GM18511 (cell line): ENCODE data around the gene TIMM8B.
"Not testable (repeated sequence)": the region's sequence is repeated elsewhere in the genome, so short reads cannot be mapped to it uniquely, and the experiment has no call there.

Experiments used
- ATAC-seq: cut with Tn5 transposase; IDR thresholded peaks from one replicate; pipeline ENCODE4 v1.9.1; 2021; ENCODE audit warnings: mild to moderate bottlenecking, moderate library complexity; ENCODE audit not compliant: unreplicated experiment

TIMM8B gene, protein sequence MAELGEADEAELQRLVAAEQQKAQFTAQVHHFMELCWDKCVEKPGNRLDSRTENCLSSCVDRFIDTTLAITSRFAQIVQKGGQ

DNA sequence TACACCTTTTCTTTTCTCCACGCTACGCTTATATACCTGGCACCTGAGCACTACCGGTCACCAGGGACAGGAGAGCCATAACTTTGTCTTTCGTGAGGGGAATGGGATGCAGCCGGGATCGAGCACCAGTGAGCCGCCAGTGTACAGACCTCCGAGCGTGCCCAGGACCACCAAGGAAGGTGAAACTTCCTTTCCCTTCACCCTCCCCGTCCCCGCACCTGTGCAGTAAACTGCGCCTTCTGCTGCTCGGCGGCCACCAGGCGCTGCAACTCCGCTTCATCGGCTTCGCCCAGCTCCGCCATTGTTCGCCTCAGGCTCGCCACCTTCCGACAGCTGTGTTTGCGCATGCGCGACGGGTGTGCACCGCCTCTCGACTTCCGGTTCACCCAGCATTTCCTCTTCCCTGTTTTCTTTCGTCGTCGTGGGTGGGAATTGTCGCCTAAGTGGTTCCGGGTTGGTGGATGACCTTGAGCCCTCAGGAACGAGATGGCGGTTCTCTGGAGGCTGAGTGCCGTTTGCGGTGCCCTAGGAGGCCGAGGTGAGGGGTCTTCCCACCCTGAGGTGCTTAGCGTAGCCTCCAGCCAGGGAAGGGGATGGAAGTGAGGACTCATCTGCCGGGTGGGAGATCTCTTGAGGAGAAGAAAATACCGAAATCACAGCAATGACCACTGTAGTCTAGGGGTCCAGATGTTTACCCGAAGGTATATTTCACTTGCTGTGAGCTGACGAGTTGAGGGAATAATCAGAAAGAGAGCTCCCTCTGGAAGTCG lies at the start of gene TIMM8B, which contains the start of gene SDHD:
TIMM8B (minus strand) TSS at position 335 of the 770 bp plus-strand sequence; CDS start at position 302, 33 bp downstream.
SDHD (plus strand) TSS at position 452 of the 770 bp plus-strand sequence; CDS start at position 487, 35 bp downstream.
- ATAC-seq: peak; percentile 93

- no peak for ATAC-seq
Measured at GRCh38 chr11:112134473-112134872, 47.9 kb upstream of the TIMM8B start.

GRCh38 chr11:112132737-112133136 lies 46.2 kb upstream of the TIMM8B start:
- no peak for ATAC-seq

DNA sequence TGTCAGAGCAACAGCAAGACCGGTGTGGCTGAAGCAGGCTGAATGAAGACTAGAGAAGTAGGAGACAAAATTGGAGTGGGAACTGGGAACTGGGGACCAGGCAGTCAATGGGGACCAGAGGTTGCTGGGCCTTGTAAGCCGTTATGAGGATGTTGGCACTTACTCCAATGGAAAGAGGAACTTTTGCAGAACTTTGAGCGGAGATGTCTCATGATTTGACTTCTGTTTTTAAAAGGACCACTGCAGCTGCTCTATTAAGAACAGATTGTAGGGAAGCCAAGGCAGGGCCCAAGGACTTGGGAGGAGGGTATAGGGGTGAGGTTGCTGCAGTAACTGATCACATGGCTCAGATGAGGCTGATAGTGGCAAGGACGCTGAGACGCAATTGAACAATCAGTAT lies 43.1 kb upstream of the TIMM8B start:
- no peak for ATAC-seq

DNA sequence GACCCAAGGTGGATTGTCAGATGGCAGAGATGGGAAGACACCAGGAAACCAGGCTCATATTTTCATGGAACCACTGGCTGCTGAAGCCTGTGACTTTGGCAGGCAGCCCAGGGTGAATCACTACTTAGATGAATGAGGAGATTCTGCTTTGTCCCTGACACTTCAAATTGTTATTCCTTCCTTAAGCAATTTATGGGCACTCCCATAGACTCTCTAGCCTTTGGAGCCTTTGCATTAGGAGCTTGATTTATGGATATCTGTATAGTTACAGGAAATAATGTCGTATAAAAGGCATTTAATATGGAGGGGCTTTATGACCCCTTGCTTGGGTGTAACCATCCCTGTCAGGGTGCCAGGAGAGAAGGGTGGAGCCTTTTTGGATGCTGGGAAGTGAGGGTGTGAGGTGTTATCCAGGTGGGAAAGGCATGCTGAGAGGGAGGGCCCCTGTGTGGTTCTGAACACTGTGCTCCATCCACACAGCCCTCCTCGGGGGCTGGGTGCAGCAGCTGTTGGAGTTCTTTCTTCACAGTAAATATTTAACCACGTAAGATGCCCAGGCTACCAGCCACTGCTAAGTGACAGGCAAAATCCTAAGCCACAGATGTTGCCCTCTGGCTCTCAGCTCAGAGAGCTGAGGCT lies 42.0 kb upstream of the TIMM8B start:
- ATAC-seq: no peak

GRCh38 chr11:112127056-112127455 lies 40.5 kb upstream of the TIMM8B start:
- ATAC-seq: no peak

DNA sequence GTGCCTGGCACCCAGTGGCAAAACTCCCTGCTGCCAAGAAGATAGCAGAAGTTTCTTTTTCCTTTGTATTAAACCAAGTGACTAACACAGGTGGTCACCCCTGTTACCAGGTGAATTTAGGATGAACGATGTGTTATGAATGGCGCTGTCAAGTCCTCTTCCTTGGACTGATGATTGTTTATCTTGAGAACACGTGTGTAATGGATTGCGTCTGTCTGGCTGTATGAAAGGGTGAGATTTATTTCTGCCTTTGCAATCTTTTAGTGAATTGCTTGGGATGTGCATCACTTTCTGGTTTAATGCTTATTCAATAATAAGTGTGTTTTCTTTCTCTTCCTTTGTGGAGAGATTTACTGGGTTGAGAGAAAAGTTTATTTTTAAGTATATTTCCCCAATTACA lies 36.6 kb upstream of the TIMM8B start:
- ATAC-seq: no peak

DNA sequence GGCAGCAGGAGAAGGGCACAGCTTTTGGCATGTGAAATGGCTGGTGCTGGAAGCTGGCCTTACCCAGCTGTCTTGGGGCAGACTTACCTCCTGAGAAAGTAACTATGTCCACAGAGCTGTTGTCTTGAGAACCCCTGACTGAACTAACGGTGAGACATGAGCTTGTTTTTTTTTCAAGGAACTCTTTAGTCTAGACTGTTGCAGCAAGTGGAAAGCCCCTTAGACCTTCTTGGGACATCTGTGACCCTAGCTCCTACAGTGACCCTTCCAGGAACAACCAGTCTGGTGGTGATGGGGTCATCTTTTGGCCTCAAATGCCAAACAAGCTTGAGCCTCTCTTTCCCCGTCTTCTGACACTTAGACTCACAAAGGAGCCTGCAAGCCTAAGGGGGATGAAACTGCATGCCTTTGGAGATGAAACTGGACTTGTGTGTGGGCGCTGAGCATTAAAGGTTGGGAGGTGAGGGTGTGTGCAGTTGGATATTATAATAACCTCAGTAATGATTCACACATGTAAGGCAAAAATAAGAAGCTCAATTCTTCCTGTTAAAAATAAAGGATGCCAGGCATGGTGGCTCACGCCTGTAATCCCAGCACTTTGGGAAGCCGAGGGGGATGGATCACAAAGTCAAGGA lies 35.5 kb upstream of the TIMM8B start:
- ATAC-seq: no peak

- no peak for ATAC-seq
Measured at GRCh38 chr11:112118176-112118575, 31.6 kb upstream of the TIMM8B start.

- no peak for ATAC-seq
Measured at GRCh38 chr11:112115386-112115785, 28.8 kb upstream of the TIMM8B start.

DNA sequence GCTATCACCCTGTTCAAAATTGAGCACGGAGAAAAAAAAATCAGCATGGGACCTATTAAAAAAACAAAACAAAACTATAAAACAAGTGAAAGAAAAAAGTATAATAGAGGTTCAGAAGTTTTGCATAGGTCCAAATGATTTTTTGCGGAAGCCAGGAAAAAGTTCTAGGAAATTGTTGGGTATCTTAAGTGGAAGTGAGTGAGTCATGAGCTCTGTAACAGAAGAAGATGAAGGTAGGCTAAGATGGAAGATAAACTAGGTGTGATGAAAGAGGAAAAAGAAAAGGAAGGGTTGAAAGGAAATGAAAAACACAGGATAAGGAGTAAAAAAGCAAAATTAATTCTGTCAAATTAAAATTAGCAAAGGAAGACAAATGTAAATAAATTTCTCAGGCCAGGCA lies 27.9 kb upstream of the TIMM8B start:
- ATAC-seq: no peak

DNA sequence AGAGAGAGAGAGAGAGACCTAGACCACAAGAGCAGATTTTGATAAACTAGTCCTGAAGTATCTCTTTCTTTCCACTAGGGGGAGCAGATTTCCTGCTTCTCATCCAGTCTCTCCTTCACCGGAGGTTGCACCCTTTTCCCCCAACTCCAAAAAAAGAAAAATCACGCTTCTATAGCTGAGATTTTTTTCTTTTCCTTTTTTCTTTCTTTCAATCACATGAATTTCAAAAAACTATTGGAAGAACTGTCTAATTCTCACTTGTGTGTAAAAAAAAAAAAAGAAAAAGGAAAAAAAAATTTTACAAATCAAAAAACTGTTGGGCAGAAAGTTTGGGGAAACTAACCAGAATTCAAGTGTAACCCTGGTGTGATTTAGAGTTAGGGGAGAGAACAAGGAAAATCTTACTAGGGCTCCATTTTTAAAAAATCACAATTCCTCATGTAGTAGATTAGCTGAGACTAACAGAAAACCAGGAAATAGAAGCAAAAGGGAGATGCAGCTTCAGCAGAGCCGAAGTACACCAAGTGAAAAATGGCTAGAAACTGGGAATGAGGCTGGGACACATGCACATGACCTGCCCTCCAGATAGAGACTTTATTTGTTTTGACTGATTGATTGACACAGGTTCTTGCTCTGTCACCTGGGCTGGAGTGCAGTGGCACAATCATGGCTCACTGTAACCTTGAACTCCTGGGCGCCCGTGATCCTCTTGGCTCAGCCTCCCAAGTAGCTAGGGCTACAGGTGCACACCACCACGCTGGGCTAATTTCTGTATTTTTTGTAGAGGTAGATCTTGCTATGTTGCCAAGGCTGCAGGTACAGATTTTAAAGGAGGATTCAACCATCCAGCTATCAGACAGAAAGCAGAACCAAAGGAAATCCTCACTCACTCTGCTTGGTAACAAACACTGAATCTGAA lies 27.2 kb upstream of the TIMM8B start:
- peak; percentile 46 for ATAC-seq

GRCh38 chr11:112106070-112106469 lies 19.5 kb upstream of the TIMM8B start:
- no peak for ATAC-seq

DNA sequence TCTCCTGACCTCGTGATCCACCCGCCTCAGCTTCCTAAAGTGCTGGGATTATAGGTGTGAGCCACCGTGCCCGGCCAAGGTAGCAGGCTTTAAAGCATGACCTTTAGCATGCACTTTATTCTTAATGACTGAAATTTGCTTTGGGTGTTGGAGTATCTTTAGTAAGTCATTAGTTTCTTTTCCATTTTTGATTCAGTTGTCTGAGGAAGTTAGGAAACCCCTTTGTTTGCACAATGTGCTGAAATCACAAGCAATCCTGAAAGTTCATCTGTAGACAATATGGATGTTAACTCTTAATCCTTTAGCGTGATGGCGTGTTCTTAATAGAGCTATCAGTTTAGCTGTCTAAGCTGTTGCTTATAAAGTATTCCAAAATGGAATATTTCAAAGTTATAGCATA lies 16.9 kb upstream of the TIMM8B start:
- no peak for ATAC-seq

GRCh38 chr11:112100462-112100861 lies 13.9 kb upstream of the TIMM8B start:
- ATAC-seq: no peak

- ATAC-seq: no peak
Measured at GRCh38 chr11:112097734-112098528, 11.4 kb upstream of the TIMM8B start.

DNA sequence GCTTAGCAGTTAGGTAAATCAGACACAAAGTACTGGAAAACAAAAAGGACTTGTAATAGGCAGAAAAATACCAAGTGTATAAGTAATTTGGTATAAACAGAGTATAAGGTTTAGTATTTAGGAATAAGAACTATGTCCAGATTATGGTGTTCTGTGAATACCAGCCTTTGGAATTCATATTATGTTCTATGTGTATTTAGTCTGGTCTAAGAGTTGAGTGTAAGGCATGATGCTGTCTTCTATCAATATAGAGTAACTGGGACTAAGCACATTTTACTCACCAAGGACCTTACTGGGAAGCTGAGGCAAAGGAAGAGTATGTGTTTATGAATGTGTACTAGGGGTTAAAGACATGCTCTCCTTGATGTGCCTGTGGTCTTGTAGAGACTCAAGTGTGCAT lies 9.6 kb upstream of the TIMM8B start:
- ATAC-seq: no peak

DNA sequence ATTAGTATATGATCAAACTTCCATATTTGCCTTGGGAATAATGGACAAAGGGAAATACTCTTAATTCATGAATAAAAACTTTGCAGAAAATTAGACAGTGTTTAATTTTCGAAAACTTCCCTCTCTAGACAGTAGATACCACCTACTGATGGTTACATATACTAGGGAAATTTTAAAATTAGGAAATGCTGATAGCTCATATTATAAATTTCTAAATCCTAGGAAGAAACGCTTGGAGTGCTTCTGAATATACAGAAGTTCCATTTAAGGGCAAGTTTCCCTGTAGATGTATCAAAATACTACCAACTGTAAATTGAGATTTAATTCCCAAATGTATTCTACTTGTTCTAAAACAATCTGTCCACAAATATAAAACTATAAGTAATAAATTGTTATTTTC lies 8.7 kb upstream of the TIMM8B start:
- ATAC-seq: not testable (repeated sequence)

DNA sequence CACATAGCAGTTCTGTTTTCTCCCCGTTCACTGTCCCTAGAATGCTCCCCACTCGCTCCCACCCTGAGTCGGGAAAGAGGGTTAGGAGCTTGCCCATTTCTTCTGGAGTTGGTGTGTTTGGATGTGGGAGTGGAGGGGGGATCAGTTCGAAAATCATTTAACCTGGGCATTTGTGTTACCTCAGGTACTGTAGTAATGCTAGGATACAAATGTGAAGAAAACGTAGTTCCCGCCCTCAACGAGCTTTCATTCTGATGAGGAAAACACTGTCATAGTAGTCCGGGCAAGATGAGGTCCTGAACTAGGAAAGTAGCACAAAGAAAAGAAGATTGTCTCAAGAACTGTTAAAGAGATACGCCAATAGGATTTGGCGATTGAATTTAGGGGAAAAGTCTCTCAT lies 656 bp upstream of the TIMM8B start:
- no peak for ATAC-seq
